Esophagus muscularis mucosa (tissue), 4 donors: Measurements from ENCODE around the gene GAREM1.

Experiments
- EP300 ChIP-seq: sonication (generic); formaldehyde crosslinking; IDR thresholded peaks from one replicate; pipeline ENCODE4 v1.6.1; 2017; ENCODE audit warnings: antibody characterized with exemption
- POLR2AphosphoS5 ChIP-seq, 2 donors: sonication (generic); formaldehyde crosslinking; IDR thresholded peaks; one replicate each; pipeline ENCODE4 v1.6.1; 2017; ENCODE audit warnings: antibody characterized with exemption in 2 of 2
- TF ChIP-seq, protein P1 (sequence below), 3 experiments: fragments of 200-600 bp in 2 of 3; fragments of 450-650 bp in 1 of 3; sonication (generic) in 2 of 3; IDR thresholded peaks; one replicate each; pipeline ENCODE4 v1.5.1; 2017 to 2019; ENCODE audit warnings: antibody characterized with exemption in 3 of 3, mild to moderate bottlenecking in 2 of 3, moderate library complexity in 1 of 3

DNA sequence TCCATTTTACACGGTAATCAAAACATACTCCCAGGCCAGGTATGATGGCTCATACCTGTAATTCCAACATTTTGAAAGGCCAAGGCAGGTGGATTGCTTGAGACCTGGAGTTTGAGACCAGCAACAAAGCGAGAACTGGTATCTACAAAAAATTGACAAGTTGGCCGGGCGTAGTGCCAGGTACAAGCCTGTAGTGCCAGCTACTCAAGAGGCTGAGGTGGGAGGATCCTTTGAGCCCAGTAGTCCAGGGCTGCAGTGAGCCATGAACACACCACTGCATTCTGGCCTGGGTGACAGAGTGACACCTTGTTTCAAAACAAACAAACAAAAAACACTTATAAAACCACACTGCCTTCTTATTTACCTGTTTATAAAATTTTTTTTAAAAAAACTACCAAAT, 80.8 kb downstream of the GAREM1 start:
- TF ChIP-seq, protein P1, sequence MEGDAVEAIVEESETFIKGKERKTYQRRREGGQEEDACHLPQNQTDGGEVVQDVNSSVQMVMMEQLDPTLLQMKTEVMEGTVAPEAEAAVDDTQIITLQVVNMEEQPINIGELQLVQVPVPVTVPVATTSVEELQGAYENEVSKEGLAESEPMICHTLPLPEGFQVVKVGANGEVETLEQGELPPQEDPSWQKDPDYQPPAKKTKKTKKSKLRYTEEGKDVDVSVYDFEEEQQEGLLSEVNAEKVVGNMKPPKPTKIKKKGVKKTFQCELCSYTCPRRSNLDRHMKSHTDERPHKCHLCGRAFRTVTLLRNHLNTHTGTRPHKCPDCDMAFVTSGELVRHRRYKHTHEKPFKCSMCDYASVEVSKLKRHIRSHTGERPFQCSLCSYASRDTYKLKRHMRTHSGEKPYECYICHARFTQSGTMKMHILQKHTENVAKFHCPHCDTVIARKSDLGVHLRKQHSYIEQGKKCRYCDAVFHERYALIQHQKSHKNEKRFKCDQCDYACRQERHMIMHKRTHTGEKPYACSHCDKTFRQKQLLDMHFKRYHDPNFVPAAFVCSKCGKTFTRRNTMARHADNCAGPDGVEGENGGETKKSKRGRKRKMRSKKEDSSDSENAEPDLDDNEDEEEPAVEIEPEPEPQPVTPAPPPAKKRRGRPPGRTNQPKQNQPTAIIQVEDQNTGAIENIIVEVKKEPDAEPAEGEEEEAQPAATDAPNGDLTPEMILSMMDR (IDR thresholded peaks at IDR 0.05) = no peak
- TF ChIP-seq POLR2AphosphoS5 (IDR thresholded peaks at IDR 0.05) (no peak), EP300 (no peak)
